Measurements from ENCODE around the gene MEPCE.

- TF ChIP-seq EZH2 (IDR thresholded peaks at IDR 0.05; ENCODE audit: borderline replicate concordance) (no peak), EZH2phosphoT487 (IDR thresholded peaks at IDR 0.05; ENCODE audit: low read depth, severe bottlenecking, unreplicated experiment) (no peak), CTCF (IDR thresholded peaks at IDR 0.05; ENCODE audit: poor library complexity) (no peak)
These were observed 42.7 kb upstream of the MEPCE start for GRCh38 chr7:100386940-100387339.

Measured in hepatocyte (in vitro differentiated cells).